HG03159 (cell line): ENCODE measurements around the gene GPR85.
"Not testable (repeated sequence)": the region's sequence is repeated elsewhere in the genome, so short reads cannot be mapped to it uniquely, and the experiment has no call there.

Source experiments
- ATAC-seq: cut with Tn5 transposase; IDR thresholded peaks from one replicate; pipeline ENCODE4 v1.9.1; 2021; ENCODE audit warnings: mild to moderate bottlenecking, moderate library complexity; ENCODE audit not compliant: unreplicated experiment

Gene GPR85, protein sequence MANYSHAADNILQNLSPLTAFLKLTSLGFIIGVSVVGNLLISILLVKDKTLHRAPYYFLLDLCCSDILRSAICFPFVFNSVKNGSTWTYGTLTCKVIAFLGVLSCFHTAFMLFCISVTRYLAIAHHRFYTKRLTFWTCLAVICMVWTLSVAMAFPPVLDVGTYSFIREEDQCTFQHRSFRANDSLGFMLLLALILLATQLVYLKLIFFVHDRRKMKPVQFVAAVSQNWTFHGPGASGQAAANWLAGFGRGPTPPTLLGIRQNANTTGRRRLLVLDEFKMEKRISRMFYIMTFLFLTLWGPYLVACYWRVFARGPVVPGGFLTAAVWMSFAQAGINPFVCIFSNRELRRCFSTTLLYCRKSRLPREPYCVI

DNA sequence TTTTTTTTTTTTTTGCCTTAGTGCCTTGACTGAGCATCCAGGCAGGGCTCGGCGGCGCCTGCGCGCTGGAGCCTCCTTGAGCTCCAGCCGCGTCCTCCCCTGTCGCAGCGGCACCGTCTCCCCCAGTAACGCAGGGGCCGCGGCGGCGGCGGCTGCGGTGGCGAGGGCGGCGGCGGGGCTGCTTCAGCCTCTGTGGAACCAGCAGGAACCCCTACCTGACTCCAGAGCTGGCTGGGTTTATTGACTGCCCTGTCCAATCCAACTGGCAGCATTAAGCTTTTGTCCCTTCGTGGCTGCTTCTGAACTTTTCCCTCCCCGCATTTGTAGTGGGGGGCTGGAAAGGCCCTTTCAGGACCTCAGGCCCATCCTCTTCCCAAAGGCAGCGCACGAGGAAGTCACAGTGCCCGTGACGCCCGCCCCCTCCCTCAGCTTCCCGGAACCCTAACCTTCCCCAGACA lies at the start of gene GPR85:
TSS of gene GPR85 (minus strand) at position 397 of the 458 bp plus-strand sequence. CDS start 2,106 bp downstream, outside the sequence.
- peak; percentile 79 for ATAC-seq

DNA sequence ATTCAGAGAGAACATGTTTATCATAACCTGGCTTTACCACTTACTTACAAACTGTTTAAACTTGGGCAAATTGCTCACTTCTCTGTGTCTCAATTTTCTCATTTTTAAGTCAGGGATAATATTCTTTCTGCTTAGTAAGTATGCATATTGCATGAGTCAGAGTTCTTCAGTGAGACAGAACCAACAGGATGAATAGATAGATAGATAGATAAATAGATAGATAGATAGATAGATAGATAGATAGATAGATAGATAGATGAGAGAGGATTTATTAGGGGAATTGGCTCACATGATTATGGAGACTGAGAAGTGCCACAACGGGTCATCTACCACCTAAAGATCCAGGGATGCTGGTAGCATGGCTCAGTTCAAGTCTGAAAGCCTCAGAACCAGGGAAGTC lies 47.4 kb upstream of the GPR85 start:
- no peak for ATAC-seq

DNA sequence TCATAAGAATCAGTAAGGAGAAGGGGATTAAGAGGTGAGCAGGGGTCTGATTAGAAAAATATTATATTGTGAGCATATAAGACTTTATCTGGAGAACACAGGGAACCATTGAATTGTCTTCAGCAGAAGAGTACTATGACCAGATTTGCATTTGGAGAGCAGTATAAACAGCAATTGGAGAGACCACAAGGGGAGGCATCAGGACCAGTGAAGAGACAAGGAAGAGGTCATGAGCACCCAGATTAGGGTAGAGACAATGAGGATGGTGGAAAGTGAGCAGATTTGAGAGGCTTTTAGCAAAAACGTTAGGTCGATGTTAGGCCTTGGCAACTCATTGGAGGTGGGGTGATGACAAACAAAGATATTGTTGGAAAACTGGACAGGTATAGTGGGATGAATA lies 44.7 kb upstream of the GPR85 start:
- ATAC-seq, result no peak

DNA sequence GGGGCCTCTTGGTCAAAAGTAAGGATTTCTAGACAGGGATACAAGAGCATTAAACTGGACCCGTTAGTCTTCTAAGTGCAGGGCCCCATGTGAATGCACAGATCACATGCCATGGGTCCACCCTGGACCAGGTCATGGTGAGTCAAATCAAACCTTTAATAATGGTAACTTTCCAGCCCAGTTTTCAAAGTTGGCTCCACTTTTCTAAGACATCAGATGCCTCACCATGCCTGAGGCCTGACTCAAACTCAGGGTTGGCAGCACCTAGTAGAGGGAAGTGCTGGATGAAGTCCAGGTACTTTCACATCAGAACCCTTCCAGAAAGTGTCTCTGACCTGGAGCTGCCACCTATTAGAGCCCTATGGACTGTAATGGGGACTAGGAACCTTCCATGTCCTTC lies 41.4 kb upstream of the GPR85 start:
- ATAC-seq, result no peak

DNA sequence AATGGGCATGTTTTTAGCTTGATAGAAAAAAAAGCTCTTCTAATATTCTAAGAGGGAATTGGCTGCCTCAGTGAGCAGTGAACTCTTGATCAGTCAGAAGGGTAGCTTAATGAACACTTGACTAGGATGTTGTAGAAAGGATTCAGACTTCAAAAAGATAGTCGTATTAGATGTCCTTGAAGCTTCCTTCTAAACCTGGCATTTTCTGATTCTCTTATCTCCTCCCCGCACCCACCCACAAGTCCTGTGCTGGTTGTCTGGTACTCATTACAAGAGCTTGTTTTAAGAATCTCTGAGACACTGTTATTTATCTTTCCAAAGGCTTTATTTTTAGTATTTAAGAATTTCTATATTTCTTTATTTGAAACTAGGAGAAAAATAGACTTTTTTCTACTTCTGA lies 39.1 kb upstream of the GPR85 start:
- no peak for ATAC-seq

DNA sequence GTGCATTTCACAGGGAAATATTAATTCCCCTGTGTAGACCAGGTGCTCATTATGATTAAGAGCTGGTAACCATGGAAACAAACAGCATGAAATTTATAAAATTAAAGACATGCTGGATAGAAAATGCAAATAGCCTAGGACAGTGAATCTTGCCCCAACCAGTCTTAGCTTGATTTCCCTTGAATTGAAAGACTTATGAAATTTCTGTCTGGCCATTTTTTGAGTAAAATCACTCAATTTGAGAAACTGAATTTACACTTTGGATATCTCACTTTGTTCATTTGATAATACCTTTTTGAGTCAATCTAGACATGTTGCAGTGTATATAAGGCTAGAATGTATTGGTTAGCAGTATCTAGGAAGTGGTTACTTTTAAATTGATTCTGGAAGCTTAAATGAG lies 36.1 kb upstream of the GPR85 start:
- no peak for ATAC-seq

DNA sequence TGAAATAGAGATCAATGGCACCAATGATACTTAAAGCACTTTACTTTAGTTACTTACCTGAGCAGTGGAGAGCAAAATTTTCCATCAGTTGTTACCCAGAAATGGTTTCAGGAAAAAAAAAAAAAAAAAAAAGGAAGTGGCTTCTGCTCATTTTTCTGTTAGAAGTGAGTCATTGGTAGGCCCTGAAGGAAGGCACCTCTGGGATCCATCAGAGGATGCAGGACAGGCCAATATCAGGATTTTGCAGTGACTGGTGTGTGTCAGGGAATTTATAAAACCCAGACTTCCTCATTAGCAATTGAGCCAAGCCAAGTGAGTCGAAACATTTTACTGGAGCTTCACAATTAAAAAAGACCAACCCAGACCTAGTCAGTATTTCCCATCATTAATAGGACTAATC lies 34.0 kb upstream of the GPR85 start:
- no peak for ATAC-seq

DNA sequence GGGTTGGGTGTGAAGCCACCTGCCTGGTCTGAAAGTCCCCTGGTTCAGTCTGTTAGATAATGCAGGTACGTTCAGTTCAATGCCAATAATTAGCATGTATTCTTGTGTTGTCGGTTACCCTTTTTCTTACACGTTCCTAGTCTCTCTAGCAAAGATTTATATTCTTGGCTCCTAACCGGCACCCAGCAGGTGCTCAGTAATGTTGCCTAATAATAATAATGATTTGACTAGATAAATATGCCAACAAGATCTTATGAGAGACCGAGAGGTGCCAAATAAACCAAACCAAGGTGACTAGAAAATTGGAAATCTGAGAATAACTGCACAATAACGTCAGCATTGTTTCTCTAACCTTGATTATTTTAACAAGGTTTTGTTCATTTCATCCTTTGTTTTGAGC lies 32.8 kb upstream of the GPR85 start:
- no peak for ATAC-seq

DNA sequence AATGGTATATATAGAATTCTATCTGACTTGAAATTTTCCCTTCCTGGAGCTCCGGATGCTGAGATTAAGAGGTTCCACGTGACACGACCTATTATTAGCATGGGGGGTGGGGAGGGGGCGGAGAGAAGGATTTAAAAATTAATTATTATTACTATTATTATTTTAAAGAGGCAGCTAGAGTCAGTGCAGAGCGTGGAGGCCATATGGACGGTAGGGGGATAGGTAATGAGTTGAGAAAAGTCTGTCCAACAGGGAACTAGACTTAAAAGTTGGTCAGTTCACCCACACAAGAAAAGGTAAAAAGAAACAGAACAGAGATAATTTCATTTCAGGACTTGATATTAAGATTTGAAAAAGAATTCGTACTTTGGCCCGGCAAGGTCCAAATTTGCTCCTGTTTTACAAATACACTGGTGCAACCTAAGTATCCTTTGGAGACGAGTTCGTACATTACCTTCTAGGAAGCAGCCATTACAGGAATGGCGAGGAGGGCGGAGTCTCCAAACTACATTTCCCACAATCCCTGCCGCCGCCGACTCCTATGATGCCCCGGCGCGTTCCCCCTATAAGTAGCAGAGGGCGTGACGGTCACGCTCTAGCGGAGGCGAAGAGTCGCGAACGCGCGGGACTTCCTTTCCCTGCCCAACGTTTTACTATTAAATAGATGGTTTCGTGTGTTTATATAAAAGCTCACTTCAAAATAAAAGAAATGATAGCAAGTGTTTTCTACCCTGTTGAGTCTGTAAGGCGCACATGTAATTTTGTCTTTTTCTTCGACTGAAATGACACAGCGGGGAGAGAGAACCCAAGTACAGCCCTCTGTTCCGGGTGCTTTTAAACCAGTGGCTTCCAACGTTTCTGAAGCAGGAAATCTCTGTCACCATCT lies 31.7 kb upstream of the GPR85 start, which contains the start of gene SMIM30:
TSS of gene SMIM30 (minus strand) at position 481 of the 886 bp plus-strand sequence. CDS start 976 bp downstream, outside the sequence.
- ATAC-seq, result peak; percentile 99

DNA sequence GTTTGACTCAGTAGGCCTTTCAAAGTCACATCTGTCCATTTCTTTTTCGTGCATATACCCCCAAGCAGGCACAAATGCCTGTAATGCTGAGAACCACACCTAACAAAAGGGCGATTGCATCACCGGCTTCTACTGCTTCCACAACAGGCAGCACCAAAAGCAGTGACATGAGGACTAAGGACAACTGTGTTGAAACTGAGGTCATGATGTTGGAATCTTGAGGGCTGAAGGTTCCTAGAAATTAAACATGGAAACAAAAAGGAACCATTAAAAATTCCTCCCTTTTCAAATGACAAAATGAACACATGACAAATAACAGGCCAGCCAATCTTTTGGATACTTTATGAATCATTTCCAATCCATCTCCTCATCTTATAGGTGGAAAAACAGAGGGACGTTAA lies 30.7 kb upstream of the GPR85 start:
- ATAC-seq, result not testable (repeated sequence)

DNA sequence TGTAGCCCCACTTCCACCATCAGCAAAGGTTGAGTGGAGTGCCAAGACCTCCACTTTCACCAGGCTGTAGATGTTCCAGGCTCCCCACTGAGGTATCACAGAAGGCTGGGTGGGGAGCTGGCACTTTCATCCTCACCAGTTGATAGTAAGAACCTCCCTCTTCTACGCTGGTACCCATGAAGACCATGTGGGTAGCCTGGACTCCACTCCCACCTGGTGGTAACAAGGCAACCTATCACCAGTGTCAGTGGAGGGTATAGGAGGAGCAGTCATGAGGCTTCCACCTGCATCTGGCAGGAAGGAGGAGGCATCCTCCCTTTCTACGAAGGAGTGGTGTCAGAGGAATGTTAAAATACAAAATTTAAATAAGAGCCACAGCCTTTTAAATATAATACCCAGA lies 27.3 kb upstream of the GPR85 start:
- peak; percentile 43 for ATAC-seq

DNA sequence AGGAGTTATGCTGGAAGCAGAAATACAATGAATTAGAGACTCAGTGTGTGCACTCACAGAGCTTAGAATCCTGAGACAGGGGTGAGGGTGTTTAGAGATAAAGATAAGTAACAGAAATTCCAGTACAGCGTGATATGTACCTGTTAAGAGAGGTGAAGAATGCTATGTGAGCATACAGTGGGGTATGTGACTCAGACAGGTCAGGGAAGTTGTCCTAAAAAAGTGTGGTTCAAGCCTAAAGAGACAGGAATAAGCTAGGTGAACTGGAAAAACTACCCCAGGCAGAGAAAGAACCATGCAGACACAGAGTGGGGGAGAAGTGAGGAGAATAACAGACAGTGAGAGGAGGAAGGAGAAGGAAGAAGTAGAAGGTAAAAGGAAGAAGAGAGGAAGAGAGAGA lies 23.1 kb upstream of the GPR85 start:
- no peak for ATAC-seq

DNA sequence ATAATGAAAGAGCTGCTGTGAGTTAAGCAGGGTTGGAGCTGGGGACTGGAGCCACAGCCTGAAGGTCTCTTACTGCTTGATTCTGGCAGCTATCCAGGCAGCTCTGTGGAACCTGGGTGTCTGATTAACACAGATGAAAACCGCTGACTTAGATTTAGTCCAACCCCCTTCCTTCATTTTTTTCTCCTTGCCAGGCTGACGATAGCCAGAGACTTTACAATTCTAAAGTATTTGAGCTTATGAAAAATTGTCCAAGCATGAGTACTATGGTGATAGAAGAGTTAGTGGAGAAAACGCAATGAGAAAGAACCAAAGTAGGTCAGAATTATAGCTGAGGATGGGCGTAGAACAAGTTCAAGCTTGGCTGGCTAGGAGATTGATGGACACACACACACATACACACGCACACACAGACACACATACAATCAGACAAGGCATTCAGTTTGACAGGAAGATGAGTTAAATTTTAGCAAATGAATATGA lies 13.5 kb upstream of the GPR85 start:
- ATAC-seq, result no peak

DNA sequence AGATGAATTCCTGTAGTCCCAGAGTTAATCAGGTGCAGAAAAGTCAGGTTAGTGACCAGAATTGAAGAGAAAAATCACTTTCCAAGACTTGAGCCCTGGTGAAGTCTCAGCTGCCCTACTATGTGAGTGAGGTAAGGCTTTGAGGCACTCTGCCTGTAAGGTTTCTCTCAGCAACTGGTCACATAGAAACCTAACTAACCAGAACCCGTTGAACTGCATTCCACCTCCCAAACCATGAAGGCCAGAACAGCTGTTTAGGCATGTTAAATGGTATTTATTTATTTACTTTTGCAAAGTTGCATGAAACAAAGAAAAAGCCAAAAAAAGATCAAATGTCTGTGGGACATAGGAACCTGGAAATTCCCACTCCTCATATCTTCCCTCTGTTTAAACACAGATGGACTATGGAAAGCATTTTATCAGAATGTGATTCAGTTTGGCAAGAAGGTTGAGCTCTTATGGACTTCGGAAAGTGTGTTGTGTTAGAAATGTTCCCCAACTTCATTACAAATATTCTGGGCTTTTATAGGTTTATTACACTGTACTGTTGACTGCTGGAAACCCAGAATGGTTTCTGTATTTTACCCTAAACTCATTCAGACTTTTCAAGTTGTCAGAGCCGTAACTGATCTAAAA lies 12.8 kb upstream of the GPR85 start:
- ATAC-seq, result no peak

DNA sequence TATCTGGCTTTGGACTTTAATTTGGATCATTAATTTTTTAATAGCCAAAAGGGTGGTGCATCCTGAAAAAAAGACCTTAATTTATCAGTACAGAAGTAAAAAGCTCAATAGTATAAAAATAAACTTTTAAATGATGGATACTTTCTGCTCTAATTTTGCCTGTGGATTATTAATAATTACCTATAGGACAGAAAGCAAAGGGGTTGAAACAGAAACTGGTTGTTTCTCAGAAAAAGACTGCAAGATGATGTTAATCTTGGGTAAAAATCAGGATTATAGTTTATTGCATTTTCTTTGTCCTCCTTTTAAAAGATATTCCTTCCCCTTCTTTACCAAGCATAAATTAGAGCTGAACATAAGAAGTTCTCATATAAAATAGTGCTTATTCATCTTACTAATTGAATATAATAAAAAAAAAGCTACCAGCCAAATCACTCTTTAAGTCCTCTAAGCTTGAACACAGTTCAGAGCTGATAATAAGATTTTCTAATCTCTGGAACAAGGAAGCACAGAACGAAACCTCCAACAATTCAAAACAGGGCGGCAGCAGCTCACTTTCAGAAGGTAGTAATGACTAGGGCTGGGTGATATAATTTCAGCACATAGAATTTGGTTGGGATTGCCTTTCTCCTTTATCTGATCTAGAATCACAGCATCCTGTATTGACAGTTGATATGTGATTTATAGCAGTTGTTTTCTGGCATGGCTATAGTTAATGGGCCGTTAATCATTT lies 8.1 kb upstream of the GPR85 start:
- ATAC-seq, result peak; percentile 58

DNA sequence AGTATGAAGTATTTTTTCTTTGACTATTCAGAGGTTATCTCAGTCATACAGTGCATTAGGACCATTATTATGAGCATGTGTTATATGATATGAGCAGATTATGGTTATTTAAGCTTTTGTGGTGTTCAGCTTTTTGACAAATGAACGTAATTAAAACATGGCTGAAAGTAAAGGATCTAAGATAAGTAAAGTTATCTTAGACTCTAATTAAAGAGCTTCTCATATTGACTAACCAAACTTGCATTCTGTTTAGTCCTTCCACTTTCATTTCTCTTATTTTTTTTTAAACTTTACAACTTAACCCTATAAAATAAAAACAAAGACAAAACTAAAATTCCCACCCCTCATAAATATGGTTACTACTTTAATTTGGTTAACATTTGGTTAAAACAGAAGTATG lies 6.9 kb upstream of the GPR85 start:
- ATAC-seq, result peak; percentile 51

DNA sequence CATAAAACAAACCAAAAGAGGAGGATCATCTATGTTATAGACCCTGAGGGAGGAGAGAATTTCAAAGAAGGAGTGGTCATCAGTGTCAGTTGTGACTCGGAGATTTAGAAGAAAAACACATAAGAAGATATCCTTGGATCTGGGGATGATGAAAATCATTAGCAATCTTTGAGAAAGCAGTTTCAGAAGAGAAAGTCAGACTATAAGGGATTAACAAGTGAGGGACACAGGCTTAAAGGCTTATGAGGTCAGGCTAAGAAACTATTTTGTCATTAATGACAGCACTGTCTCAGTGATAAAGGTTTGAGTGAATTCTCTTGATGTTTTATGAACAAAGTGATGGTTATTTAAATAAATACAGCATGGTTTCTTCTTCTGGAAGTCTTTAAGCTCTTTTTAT lies 6.1 kb upstream of the GPR85 start:
- no peak for ATAC-seq

DNA sequence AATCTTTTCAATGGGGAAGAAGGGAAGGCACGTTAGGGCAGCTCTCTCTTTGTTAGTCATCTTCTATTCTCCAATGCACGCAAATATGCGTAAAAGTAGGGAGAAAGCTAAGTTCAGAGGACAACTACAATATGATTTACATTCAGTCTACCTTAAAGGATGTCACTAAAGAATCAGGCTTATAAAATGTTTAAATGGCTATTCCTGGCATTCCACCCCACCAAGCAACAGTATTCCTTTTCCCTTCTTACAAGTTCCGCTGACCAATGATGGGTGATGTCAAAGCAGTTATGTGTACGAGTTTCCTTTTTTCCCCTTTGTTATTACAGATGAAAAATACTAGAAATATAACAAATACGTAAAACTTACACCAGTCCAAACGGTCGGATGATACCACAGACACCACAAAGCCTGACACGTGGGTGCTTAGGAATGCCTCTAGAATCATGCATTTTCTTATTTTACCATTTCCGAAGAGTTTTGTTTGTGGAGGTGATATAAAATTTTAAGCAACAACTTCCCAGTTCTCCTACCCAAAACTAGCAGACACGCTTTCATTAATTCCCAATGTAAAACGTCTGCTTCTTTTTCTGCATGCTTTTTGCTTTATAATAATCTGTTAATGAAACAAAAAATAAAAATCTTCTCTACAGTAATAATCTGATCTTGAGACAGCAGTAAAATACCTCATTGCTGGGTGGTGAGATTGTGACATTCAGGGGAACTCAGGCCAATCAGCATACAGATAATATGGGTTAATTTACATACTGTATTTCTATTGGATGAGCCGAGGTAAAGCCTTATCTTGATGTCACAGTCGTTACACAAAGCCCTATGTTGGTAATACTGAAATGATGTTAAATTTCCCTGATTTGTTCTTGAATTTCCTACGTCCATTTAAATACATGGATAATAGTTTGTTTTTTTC lies 708 bp upstream of the GPR85 start:
- ATAC-seq, result no peak

DNA sequence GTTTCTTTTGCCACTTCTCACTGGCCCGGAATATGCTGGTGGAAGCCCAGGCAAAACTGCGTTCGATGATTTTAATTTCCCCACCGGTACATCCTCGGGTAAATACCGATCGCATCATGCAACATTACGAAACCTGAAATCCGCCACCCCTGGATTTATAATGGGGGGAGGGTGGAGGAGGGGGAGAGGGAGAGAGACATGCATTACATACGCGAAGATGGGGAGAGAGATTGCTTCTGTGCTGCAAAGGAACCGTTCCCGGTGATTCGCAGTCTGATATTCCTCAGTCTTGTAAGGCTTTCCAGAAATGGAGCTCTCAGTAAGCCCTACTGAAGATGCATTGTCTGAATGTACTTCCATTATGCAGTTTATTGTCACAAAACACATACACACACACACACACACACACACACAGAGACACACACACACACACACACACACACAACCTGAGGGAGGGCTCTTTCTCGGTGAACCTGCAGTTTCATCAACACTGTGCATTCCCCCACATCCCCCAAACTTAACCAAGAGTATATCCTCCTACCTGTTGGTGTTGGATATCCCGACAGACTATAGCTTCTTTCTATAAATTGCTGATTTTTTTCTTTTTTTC lies 741 bp downstream of the GPR85 start:
- no peak for ATAC-seq
